ENCODE measurements around the gene TAL1.

Gene TAL1

DNA sequence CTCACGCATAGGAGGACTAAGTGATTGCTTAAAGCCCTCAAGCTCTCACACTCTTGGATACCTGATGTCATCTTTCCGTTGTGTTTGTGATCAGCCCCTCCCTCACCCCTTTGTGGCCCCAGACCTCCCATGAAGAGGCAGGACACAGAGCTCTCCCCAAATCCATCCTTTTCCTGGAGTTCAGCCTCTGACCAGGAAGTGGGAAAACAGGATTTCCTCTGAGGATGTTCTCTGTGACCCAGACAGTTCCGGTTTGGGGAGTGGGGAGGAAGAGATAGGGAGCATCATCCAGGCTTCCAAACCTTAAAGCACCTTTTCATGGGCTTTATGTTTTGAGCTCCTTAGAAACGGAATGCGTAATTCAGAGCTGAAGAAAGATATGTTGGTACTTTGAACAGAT is 11.9 kb upstream of the TAL1 start:
- no peak overlapping the region for H3K4me2 ChIP-seq (ENCODE audit: low read length)
- no peaks in the 10 kb centered on the region for H3K27me3 ChIP-seq (ENCODE audit: insufficient read depth, low read length)
- TF ChIP-seq, protein P1, sequence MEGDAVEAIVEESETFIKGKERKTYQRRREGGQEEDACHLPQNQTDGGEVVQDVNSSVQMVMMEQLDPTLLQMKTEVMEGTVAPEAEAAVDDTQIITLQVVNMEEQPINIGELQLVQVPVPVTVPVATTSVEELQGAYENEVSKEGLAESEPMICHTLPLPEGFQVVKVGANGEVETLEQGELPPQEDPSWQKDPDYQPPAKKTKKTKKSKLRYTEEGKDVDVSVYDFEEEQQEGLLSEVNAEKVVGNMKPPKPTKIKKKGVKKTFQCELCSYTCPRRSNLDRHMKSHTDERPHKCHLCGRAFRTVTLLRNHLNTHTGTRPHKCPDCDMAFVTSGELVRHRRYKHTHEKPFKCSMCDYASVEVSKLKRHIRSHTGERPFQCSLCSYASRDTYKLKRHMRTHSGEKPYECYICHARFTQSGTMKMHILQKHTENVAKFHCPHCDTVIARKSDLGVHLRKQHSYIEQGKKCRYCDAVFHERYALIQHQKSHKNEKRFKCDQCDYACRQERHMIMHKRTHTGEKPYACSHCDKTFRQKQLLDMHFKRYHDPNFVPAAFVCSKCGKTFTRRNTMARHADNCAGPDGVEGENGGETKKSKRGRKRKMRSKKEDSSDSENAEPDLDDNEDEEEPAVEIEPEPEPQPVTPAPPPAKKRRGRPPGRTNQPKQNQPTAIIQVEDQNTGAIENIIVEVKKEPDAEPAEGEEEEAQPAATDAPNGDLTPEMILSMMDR (IDR thresholded peaks at IDR 0.05; ENCODE audit: low read length) = no peak
- no peak for TF ChIP-seq EZH2 (IDR thresholded peaks at IDR 0.05; ENCODE audit: borderline replicate concordance, low read length)
- no peaks in the 10 kb centered on the region for H3K79me2 ChIP-seq (ENCODE audit: insufficient read depth, low read length)
- no peaks in the 10 kb centered on the region for H3K9me2 ChIP-seq (ENCODE audit: low read depth, low read length)
- no peaks in the 10 kb centered on the region for H3F3A ChIP-seq (ENCODE audit: insufficient read depth, low read length)
- no peak overlapping the region for H2AFZ ChIP-seq (ENCODE audit: low read length)
- H4K20me1 ChIP-seq (ENCODE audit: insufficient read depth, low read length) = no peaks in the 10 kb centered on the region
- no peak overlapping the region for H3K4me3 ChIP-seq (ENCODE audit: low read depth, low read length, poor library complexity, severe bottlenecking)
- H3K9me3 ChIP-seq (ENCODE audit: low read length) = no peaks in the 10 kb centered on the region
- H3K36me3 ChIP-seq (ENCODE audit: insufficient read depth, low read length) = no peaks in the 10 kb centered on the region
- H3K27ac ChIP-seq (ENCODE audit: low read depth, low read length, poor library complexity, severe bottlenecking) = no peak overlapping the region
- H3K4me1 ChIP-seq (ENCODE audit: insufficient read depth, low read length, severe bottlenecking) = no peaks in the 10 kb centered on the region
- no peak overlapping the region for H3K9ac ChIP-seq (ENCODE audit: low read length)

DNA sequence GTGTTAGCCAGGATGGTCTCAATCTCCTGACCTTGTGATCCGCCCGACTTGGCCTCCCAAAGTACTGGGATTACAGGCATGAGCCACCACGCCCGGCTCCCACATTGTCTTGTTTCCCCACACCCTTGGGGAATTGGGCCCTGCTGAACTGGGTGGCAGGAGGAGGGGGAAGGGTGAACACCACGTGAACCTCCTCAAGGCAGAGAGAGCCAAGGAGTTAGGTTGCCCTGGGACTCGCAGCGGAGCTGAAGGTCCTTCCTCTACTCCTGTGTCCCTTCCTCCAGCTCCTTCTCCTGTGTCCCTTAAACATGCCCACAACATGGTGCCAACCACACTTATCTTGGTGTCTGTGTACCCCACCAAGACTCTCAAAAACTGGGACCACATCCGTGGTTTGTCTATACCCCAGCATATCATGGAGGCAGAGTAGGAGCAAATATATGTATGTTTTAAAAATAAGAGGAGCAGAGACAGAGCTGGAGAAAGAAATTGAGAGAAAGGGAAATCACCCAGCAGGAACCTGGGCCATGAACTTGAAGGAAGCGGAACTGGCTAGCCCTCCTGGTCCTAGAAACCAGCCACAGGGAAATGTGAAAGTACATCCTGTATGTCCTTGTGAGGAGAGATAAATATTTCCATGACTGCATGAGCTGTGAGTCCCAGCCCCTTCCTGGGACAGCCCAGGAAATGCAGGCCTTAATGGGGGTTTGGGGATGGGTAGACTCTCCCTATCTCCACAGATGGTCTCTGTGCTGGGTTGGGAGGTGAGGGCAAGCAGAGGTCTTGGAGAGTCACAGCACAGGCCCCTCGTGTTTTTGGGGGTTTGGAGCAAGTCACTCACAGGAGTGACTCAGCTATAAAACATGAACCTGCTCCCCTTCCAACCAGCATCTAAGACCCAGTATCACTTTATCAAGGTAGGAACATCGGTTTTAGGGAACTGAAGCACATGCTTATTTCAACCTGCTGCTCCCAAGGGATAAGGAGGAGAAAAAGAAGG is 9.4 kb upstream of the TAL1 start:
- H3K4me2 ChIP-seq (ENCODE audit: low read length) = no peak overlapping the region
- H3K27ac ChIP-seq (ENCODE audit: low read depth, low read length, poor library complexity, severe bottlenecking) = no peak overlapping the region
- no peak overlapping the region for H3K9ac ChIP-seq (ENCODE audit: low read length)
- TF ChIP-seq, protein P1 (IDR thresholded peaks at IDR 0.05; ENCODE audit: low read length) = no peak
- no peak for TF ChIP-seq EZH2 (IDR thresholded peaks at IDR 0.05; ENCODE audit: borderline replicate concordance, low read length)
- no peaks in the 10 kb centered on the region for H3K4me1 ChIP-seq (ENCODE audit: insufficient read depth, low read length, severe bottlenecking)
- no peak overlapping the region for H2AFZ ChIP-seq (ENCODE audit: low read length)
- H3K4me3 ChIP-seq (ENCODE audit: low read depth, low read length, poor library complexity, severe bottlenecking) = no peak overlapping the region
- no peaks in the 10 kb centered on the region for H3F3A ChIP-seq (ENCODE audit: insufficient read depth, low read length)
- H3K9me3 ChIP-seq (ENCODE audit: low read length) = no peaks in the 10 kb centered on the region
- no peaks in the 10 kb centered on the region for H4K20me1 ChIP-seq (ENCODE audit: insufficient read depth, low read length)
- H3K79me2 ChIP-seq (ENCODE audit: insufficient read depth, low read length) = no peaks in the 10 kb centered on the region
- H3K36me3 ChIP-seq (ENCODE audit: insufficient read depth, low read length) = no peaks in the 10 kb centered on the region
- no peaks in the 10 kb centered on the region for H3K9me2 ChIP-seq (ENCODE audit: low read depth, low read length)
- H3K27me3 ChIP-seq (ENCODE audit: insufficient read depth, low read length) = no peaks in the 10 kb centered on the region

DNA sequence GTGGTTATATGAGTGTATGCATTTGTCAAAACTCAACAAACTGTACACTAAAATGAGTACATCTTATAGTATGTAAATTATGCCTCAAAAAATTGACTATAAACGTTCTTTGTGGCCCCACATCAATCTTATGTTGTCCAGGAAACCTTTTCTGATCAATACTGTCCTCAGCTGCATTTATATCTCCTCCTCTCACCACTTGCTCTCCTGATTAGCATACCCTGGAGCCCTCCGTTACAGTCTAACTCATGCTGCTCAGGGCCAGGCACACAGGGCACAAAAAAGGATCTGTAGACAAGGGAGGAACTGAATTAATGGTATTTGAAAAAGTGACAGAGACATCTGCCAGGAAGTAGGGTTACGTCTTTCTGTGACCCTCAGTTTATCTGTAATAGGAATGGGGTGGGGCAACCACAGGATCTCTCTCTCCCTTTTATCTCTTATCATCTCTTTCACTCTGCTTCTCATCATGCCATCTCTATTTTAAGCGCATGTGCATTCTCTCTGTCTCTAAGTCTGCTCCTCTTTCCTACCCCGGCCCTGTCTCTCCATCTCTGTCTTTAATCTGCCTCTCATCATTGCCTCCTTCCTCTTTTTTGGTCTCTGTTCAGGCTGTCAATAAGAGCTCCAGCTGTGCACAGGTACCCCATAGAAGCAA is 7.0 kb upstream of the TAL1 start:
- no peaks in the 10 kb centered on the region for H3K9me2 ChIP-seq (ENCODE audit: low read depth, low read length)
- H3F3A ChIP-seq (ENCODE audit: insufficient read depth, low read length) = no peaks in the 10 kb centered on the region
- no peak overlapping the region for H3K9ac ChIP-seq (ENCODE audit: low read length)
- no peak overlapping the region for H3K27ac ChIP-seq (ENCODE audit: low read depth, low read length, poor library complexity, severe bottlenecking)
- H3K36me3 ChIP-seq (ENCODE audit: insufficient read depth, low read length) = no peaks in the 10 kb centered on the region
- H3K4me1 ChIP-seq (ENCODE audit: insufficient read depth, low read length, severe bottlenecking) = no peaks in the 10 kb centered on the region
- H4K20me1 ChIP-seq (ENCODE audit: insufficient read depth, low read length) = no peaks in the 10 kb centered on the region
- H3K9me3 ChIP-seq (ENCODE audit: low read length) = no peaks in the 10 kb centered on the region
- no peak overlapping the region for H3K4me3 ChIP-seq (ENCODE audit: low read depth, low read length, poor library complexity, severe bottlenecking)
- no peak overlapping the region for H2AFZ ChIP-seq (ENCODE audit: low read length)
- H3K27me3 ChIP-seq (ENCODE audit: insufficient read depth, low read length) = no peaks in the 10 kb centered on the region
- H3K4me2 ChIP-seq (ENCODE audit: low read length) = no peak overlapping the region
- no peak for TF ChIP-seq EZH2 (IDR thresholded peaks at IDR 0.05; ENCODE audit: borderline replicate concordance, low read length)
- TF ChIP-seq, protein P1 (IDR thresholded peaks at IDR 0.05; ENCODE audit: low read length) = no peak
- H3K79me2 ChIP-seq (ENCODE audit: insufficient read depth, low read length) = no peaks in the 10 kb centered on the region

Measured in OCI-LY1 (cell line).